HEK293 (cell line): ENCODE results near the gene PRSS12.

Experiments
- HOXD13 ChIP-seq: sonication (generic); formaldehyde crosslinking; IDR thresholded peaks from 2 replicates; pipeline ENCODE4 v1.8.0; 2022; ENCODE audit warnings: missing genetic modification reagents, borderline replicate concordance
- KLF8 ChIP-seq: fragments of 450-650 bp; formaldehyde crosslinking; IDR thresholded peaks from 2 replicates; pipeline ENCODE4 v1.5.1; 2016; ENCODE audit warnings: missing biosample characterization, missing genetic modification characterization
- MYNN ChIP-seq: fragments of 450-650 bp; formaldehyde crosslinking; IDR thresholded peaks from 2 replicates; pipeline ENCODE4 v1.5.1; 2016; ENCODE audit warnings: missing biosample characterization, missing genetic modification characterization, borderline replicate concordance
- RBAK ChIP-seq: fragments of 450-650 bp; formaldehyde crosslinking; IDR thresholded peaks from 2 replicates; pipeline ENCODE4 v1.5.1; 2016; ENCODE audit warnings: missing biosample characterization, missing genetic modification characterization
- YY1 ChIP-seq: fragments of 450-650 bp; formaldehyde crosslinking; IDR thresholded peaks from 2 replicates; pipeline ENCODE4 v1.5.1; 2018; ENCODE audit warnings: missing biosample characterization, missing genetic modification characterization
- ZBTB21 ChIP-seq: fragments of 450-650 bp; formaldehyde crosslinking; IDR thresholded peaks from 2 replicates; pipeline ENCODE4 v1.5.1; 2017; ENCODE audit warnings: missing biosample characterization, missing genetic modification characterization
- ZBTB6 ChIP-seq: fragments of 450-650 bp; formaldehyde crosslinking; IDR thresholded peaks from 2 replicates; pipeline ENCODE4 v1.5.1; 2017; ENCODE audit warnings: missing biosample characterization, missing genetic modification characterization
- ZNF174 ChIP-seq: fragments of 450-650 bp; formaldehyde crosslinking; IDR thresholded peaks from 2 replicates; pipeline ENCODE4 v1.5.0; 2017; ENCODE audit warnings: missing biosample characterization, mild to moderate bottlenecking, missing genetic modification characterization
- ZNF239 ChIP-seq: fragments of 450-650 bp; formaldehyde crosslinking; IDR thresholded peaks from 2 replicates; pipeline ENCODE4 v1.5.1; 2016; ENCODE audit warnings: missing biosample characterization, missing genetic modification characterization
- ZNF791 ChIP-seq: fragments of 450-650 bp; formaldehyde crosslinking; IDR thresholded peaks from 2 replicates; pipeline ENCODE4 v1.5.1; 2016; ENCODE audit warnings: missing biosample characterization, missing genetic modification characterization
- TF ChIP-seq, protein P1 (sequence below): fragments of 450-650 bp; formaldehyde crosslinking; IDR thresholded peaks from 2 replicates; pipeline ENCODE4 v1.5.1; 2016; ENCODE audit warnings: missing biosample characterization, missing genetic modification characterization

DNA sequence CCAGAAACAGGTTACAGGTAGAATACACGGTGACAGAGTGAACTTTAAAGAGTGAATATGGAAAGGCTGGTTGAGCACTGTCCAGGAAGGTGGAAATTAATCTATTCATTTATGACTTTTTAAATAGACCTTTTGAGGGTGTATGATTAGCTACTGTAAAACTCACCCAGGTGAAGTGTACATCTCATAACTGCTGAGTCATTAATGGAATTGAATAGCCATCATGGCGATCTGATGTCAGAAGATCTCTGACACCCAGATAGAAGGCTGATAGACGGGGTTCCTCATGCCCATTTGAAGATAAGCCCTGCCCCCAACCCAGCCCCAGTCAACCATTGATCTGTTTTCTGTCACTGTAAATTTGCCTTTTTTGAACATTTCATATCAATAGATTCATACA lies 84.0 kb downstream of the PRSS12 start:
- TF ChIP-seq, protein P1, sequence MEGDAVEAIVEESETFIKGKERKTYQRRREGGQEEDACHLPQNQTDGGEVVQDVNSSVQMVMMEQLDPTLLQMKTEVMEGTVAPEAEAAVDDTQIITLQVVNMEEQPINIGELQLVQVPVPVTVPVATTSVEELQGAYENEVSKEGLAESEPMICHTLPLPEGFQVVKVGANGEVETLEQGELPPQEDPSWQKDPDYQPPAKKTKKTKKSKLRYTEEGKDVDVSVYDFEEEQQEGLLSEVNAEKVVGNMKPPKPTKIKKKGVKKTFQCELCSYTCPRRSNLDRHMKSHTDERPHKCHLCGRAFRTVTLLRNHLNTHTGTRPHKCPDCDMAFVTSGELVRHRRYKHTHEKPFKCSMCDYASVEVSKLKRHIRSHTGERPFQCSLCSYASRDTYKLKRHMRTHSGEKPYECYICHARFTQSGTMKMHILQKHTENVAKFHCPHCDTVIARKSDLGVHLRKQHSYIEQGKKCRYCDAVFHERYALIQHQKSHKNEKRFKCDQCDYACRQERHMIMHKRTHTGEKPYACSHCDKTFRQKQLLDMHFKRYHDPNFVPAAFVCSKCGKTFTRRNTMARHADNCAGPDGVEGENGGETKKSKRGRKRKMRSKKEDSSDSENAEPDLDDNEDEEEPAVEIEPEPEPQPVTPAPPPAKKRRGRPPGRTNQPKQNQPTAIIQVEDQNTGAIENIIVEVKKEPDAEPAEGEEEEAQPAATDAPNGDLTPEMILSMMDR: no peak
- TF ChIP-seq ZNF239: no peak
- TF ChIP-seq ZNF174 (tag by site-specific recombination): no peak
- no peak for TF ChIP-seq MYNN
- no peak for TF ChIP-seq ZBTB21 (tag by site-specific recombination)
- TF ChIP-seq YY1 (tag by site-specific recombination): no peak
- TF ChIP-seq HOXD13 (CRISPR knock-in tag): no peak
- no peak for TF ChIP-seq ZNF791
- TF ChIP-seq ZBTB6: no peak
- no peak for TF ChIP-seq KLF8 (tag by site-specific recombination)
- no peak for TF ChIP-seq RBAK (tag by site-specific recombination)
